ENCODE data around the gene HERC4. TPM values are rescaled to one million over a fixed set of nuclear protein-coding genes. Genes with fewer than 3 reads are reported as not detected.
A peak's percentile ranks its signal among the peaks of the same experiment; 100 is the strongest.

The HERC4 gene
- total RNA-seq, 2 experiments from 2014 or later = 55.7 to 59.0 TPM

DNA sequence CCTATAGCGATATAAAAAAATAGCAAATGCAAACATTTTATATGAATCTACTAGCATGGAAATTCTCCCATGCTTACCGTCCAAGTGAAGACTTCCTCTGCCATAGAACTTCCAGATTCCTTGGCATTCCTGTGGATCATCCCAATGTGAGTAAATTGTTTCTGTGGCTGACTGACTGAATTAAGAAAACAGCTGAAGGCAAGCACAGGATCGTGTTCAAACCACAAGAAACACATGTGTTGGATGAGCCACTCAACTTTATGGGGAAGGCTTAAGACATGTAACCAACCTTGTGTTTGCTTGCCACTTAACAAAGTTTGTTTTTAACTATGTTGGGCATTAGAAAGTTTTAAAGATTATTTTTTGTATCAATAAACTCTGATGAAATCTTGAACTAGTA, 31.6 kb upstream of the HERC4 start:
- Mint-ChIP-seq H3K4me3 (no peak overlapping the region), H3K36me3 (no peaks in the 10 kb centered on the region), H3K27me3 (peaks cover 4% of the 10 kb centered on the region), H3K4me1 (ENCODE audit: low read depth) (no peaks in the 10 kb centered on the region), H3K9me3 (no peaks in the 10 kb centered on the region), H3K27ac (no peak overlapping the region)
- no peak for DNase-seq
- ChIA-PET POLR2A (no interaction called here), CTCF (interaction anchor here (1.6 kb wide), 1 partner anchor 50 kb away, joined by 3 read pairs; no protein-coding TSS in a partner anchor)
- intact Hi-C loops (cut with micrococcal nuclease) = no loop called here

DNA sequence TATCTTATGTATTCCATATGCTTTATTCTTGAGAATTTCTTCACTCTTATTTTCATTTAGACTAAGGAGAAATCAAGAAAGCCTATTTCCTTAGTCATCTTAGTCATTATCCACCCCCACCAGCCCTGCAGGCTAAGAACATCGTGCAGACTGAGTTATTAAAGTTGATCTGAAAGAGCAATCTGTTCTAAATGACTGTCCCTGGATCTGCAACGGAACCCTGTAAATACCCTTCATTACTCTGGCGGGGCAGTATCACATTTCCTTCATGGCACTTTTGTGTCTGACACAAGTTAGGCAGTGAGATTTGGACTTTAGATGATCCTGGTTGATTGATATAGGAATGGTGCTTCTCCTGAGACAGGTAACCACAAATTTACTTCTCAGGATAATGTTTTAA, 30.7 kb upstream of the HERC4 start:
- no peaks in the 10 kb centered on the region for H3K9me3 Mint-ChIP-seq
- no peaks in the 10 kb centered on the region for H3K36me3 Mint-ChIP-seq
- H3K4me3 Mint-ChIP-seq = no peak overlapping the region
- H3K4me1 Mint-ChIP-seq (ENCODE audit: low read depth) = no peaks in the 10 kb centered on the region
- intact Hi-C loops (cut with micrococcal nuclease) = no loop called here
- ChIA-PET POLR2A (no interaction called here), CTCF (no interaction called here)
- DNase-seq = no peak
- H3K27ac Mint-ChIP-seq = no peak overlapping the region
- peaks cover 4% of the 10 kb centered on the region for H3K27me3 Mint-ChIP-seq

DNA sequence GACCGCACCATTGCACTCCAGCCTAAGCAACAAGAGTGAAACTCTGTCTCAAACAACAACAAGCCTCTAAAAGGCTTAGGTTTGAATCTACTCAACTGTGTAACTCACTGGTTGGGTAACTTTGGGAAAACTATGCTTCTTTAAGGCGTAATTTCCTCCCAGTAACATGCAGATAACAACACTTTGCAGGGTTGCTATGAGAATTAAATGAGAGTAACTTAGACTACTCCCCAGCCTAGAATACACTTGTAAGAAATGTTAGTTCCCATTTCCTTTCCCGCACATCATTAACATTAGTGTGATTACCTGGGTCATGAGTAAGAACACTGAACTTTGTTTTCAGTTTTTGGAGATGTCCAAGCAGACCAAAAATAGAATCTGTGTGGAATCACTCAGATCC, 28.8 kb upstream of the HERC4 start:
- ChIA-PET CTCF (no interaction called here), POLR2A (no interaction called here)
- Mint-ChIP-seq H3K36me3 (no peaks in the 10 kb centered on the region), H3K27me3 (peaks cover 5% of the 10 kb centered on the region), H3K4me3 (no peak overlapping the region), H3K9me3 (no peaks in the 10 kb centered on the region), H3K27ac (no peak overlapping the region), H3K4me1 (ENCODE audit: low read depth) (no peaks in the 10 kb centered on the region)
- no peak for DNase-seq
- intact Hi-C loops (cut with micrococcal nuclease) = no loop called here

DNA sequence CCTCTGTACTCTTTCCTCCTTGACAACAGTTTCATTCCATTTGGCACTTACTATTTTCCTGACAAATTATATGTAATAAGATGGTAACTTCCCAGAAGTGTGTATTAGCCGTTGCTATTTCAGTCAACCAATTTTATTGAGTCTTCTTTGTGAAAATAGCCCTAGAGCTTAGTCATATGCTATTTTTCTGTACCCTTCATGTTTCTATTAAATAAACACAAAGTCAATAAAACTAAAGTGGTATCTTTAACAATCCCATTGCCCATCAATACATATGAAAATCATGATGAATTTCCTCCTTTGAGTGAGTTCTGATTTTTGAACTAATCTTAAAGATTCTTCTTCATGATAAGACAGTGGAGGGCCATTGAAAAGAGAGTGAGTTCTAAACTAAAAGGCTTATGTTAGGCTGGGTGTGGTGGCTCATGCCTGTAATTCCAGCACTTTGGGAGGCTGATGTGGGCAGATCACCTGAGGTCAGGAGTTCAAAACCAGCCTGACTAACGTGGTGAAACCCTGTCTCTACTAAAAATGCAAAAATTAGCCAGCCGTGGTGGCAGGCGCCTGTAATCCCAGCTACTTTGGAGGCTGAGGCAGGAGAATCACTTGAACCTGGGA, 28.3 kb upstream of the HERC4 start:
- Mint-ChIP-seq H3K27ac (no peak overlapping the region), H3K4me1 (ENCODE audit: low read depth) (no peaks in the 10 kb centered on the region), H3K4me3 (no peak overlapping the region), H3K36me3 (no peaks in the 10 kb centered on the region), H3K9me3 (no peaks in the 10 kb centered on the region), H3K27me3 (peaks cover 5% of the 10 kb centered on the region)
- ChIA-PET POLR2A (no interaction called here), CTCF (interaction anchor here (0.6 to 0.7 kb wide), 2 partner anchors 110 to 217 kb away, joined by 3 read pairs; no protein-coding TSS in a partner anchor)
- DNase-seq = no peak
- intact Hi-C loops (cut with micrococcal nuclease) = no loop called here

DNA sequence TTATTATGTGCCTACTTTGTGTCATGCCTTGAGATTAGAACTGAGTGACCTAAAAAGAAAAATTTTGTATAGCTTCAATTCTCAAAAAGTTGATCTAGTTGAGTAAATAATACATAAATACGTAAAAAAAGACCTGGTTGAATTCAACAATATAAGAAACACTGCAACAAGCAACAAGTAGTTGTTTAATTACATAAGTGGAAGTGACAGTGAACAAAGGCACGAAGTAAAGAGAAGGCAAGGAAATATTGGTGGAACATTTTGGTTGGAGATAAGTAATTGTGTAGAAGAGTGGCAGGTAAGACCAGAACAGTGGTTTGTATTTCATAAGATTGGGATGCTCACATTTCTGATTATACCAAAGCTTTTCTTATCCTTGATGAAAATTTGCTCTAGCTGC, 26.0 kb upstream of the HERC4 start:
- Mint-ChIP-seq H3K27me3 (peaks cover 4% of the 10 kb centered on the region), H3K4me3 (no peak overlapping the region), H3K4me1 (ENCODE audit: low read depth) (no peaks in the 10 kb centered on the region), H3K27ac (no peak overlapping the region), H3K9me3 (no peaks in the 10 kb centered on the region), H3K36me3 (no peaks in the 10 kb centered on the region)
- ChIA-PET CTCF (no interaction called here), POLR2A (no interaction called here)
- DNase-seq = no peak
- intact Hi-C loops (cut with micrococcal nuclease) = no loop called here

DNA sequence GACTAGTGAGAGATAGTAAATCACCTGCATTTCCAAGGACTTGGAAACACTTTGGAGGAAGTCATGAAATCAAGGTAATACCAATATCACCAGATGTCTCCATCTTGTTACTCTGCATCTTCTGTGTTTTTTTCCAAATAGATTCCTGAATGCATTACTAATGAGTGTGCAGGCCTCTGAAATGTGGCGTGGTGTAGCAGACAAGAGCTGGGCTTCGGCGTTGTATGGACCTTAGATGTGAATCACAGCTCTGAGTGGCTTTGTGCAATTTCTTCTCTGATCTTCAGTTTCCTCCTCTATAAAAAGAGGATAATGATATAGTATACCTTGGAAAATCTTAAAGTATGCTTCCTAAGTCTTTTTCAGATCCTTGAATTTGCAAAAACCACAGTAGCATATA, 24.7 kb upstream of the HERC4 start:
- H3K36me3 Mint-ChIP-seq = no peaks in the 10 kb centered on the region
- CTCF ChIA-PET = interaction anchor here (0.6 kb wide), 1 partner anchor 222 kb away, joined by 4 read pairs; no protein-coding TSS in a partner anchor

DNA sequence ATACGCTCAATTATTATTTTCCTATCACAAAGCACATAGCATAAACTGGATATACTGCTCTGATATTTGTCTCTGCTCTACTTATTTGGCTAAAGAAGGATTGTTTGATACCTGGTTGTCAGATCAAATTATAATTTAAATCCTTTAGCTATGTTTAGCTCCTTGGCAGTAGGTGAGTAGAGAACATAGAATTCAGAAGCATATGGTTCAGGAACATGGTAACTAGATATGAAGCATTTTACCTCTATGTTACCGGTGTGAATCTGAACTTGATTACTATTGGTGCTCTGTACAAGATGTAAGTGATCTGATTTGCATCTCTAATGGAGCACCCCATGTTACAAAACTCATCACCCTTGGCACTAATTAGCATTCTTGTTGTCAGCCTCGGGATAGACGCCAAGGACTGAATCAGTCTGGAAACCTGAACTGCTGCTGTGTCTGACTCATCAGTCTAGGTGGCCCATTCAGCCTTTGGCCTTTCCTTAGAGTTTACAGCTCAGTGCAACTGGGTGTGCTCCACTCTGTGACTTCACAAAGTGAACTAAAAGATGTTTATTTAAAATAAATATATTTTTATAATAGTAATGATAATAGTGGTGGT, 21.9 kb upstream of the HERC4 start:
- H3K9me3 Mint-ChIP-seq = no peaks in the 10 kb centered on the region
- H3K27ac Mint-ChIP-seq = no peak overlapping the region
- H3K4me1 Mint-ChIP-seq (ENCODE audit: low read depth) = no peaks in the 10 kb centered on the region
- H3K36me3 Mint-ChIP-seq = no peaks in the 10 kb centered on the region
- no peak for DNase-seq
- H3K4me3 Mint-ChIP-seq = no peak overlapping the region
- peaks cover 1% of the 10 kb centered on the region for H3K27me3 Mint-ChIP-seq
- intact Hi-C loops (cut with micrococcal nuclease) = no loop called here
- CTCF ChIA-PET = no interaction called here
- POLR2A ChIA-PET = no interaction called here

More for the DNA sequence above, 24.7 kb upstream of the HERC4 start:
- intact Hi-C loops (cut with micrococcal nuclease) = no loop called here
- H3K4me1 Mint-ChIP-seq (ENCODE audit: low read depth) = no peaks in the 10 kb centered on the region
- no peaks in the 10 kb centered on the region for H3K9me3 Mint-ChIP-seq
- no peak overlapping the region for H3K4me3 Mint-ChIP-seq
- peaks cover 4% of the 10 kb centered on the region for H3K27me3 Mint-ChIP-seq
- H3K27ac Mint-ChIP-seq = no peak overlapping the region
- POLR2A ChIA-PET = no interaction called here
- no peak for DNase-seq

DNA sequence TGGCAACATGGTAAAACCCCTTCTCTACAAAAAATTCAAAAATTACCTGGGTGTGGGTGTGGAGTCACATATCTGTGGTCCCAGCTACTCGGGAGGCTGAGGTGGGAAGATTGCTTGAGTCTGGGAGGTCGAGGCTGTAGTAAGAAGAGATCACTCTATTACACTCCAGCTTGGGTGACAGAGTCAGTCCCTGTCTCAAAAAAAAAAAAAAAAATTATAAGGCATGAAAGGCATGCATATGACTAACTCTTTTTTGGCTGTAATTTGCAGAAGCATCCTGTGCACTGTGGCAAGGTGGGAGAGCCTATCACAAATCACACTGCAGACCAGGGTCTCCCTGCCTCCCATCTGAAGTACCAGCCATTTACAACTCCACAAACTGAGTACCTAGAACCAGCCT, 20.1 kb upstream of the HERC4 start:
- H3K4me3 Mint-ChIP-seq = no peak overlapping the region
- H3K27ac Mint-ChIP-seq = no peak overlapping the region
- DNase-seq = no peak
- intact Hi-C loops (cut with micrococcal nuclease) = no loop called here
- H3K4me1 Mint-ChIP-seq (ENCODE audit: low read depth) = no peaks in the 10 kb centered on the region
- no peaks in the 10 kb centered on the region for H3K36me3 Mint-ChIP-seq
- H3K27me3 Mint-ChIP-seq = peaks cover 1% of the 10 kb centered on the region
- ChIA-PET POLR2A (interaction anchor here (0.7 kb wide), 1 partner anchor 371 kb away, joined by 3 read pairs; no protein-coding TSS in a partner anchor), CTCF (no interaction called here)
- no peaks in the 10 kb centered on the region for H3K9me3 Mint-ChIP-seq

DNA sequence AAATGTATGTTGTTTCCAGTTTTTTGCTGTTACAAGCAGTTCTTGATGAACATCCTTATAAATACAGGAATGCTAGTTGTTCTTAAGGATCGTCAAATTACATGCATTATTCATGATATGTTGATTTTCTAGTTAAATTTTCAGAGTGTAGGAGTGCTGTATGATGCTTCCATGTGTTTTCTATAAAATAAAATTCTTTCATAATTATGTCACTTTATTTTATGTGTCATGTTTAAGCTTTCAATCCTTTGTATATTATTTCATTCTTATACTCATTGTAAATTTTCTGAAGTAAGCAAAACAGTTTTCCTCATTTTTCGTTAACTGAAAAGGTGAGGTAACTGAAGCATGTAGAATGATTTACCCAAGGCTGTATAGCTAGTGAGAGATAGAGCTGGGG, 17.4 kb upstream of the HERC4 start:
- Mint-ChIP-seq H3K36me3 (no peaks in the 10 kb centered on the region), H3K4me3 (no peak overlapping the region), H3K27ac (no peak overlapping the region), H3K9me3 (no peaks in the 10 kb centered on the region), H3K27me3 (no peaks in the 10 kb centered on the region), H3K4me1 (ENCODE audit: low read depth) (peaks cover 10% of the 10 kb centered on the region)
- intact Hi-C loops (cut with micrococcal nuclease) = no loop called here
- ChIA-PET POLR2A (no interaction called here), CTCF (no interaction called here)
- no peak for DNase-seq

DNA sequence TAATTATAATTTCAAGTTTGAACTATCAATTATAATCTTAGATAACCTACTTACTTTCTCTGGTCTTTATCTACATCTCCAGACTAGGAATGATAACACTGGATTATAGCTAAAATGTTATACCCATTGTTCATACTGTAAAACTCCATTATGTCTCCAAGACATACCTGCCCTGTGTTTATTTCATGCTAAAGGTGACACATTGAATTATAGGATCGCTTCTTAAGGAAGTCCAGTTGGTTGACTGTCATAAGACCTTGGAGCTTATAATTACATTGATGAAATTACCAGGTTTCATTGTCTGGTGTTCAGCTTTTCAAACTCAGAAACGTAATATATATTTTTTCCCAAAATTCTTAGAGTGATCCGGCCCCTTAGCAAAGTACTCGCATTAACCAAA, 15.5 kb upstream of the HERC4 start:
- Mint-ChIP-seq H3K36me3 (no peaks in the 10 kb centered on the region), H3K27me3 (no peaks in the 10 kb centered on the region), H3K9me3 (no peaks in the 10 kb centered on the region), H3K27ac (no peak overlapping the region), H3K4me3 (no peak overlapping the region), H3K4me1 (ENCODE audit: low read depth) (peaks cover 10% of the 10 kb centered on the region)
- intact Hi-C loops (cut with micrococcal nuclease) = no loop called here
- CTCF ChIA-PET = interaction anchor here (1.4 kb wide), 1 partner anchor 66 kb away, joined by 6 read pairs; no protein-coding TSS in a partner anchor
- POLR2A ChIA-PET = no interaction called here
- no peak for DNase-seq

DNA sequence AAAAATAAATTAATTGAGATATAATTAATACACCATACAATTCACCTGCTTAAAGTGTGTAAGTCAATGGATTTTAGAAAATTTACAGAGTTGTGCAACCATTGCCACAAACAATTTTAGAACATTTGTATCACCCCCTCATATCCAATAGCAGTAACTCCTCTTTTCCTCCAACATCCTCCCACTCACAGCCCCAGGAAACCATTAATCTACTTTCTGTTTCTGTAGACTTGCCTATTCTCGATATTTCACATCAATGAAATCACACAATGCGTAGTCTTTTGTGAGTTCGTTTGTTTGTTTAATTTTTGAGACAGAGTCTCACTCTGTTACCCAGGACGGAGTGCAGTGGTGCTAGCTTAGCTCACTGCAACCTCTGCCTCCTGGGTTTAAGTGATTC, 13.7 kb upstream of the HERC4 start:
- POLR2A ChIA-PET = no interaction called here

DNA sequence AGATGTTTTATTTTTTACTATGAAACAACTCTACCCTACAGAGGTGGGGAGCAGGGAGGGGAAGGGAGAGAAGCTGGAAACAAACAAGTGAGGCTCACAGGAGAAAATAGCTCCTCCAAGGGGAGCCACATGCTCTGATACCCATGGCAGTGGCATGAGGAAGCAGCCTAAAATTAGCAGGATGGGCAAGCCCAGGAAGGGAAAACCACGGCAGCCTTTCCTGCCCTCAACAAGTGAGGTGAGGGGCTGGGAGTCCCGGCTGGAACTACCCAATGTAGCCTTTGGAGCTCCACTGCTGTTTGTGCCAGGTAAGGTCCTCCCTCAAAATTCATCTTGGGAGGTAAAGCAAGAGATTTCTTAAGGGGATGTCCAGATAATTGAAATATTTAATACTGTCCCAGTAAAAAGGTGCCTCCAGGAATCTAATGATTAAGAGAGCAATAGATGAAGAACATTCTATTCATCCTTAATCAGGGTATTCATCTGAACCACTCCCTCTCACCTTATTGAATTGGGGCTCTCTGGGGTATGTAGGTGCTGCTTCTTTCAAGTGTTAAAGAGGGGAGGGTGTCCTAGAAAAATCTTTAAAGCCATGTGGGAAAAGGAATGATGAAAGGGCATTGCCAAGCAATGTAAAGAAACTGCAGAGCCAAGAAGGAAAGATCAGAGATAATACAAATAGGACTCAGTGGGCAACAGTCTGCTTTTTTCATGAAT, 12.8 kb upstream of the HERC4 start:
- H3K27ac Mint-ChIP-seq = no peak overlapping the region
- no peaks in the 10 kb centered on the region for H3K36me3 Mint-ChIP-seq
- intact Hi-C loops (cut with micrococcal nuclease) = no loop called here
- no peaks in the 10 kb centered on the region for H3K27me3 Mint-ChIP-seq
- peaks cover 10% of the 10 kb centered on the region for H3K4me1 Mint-ChIP-seq (ENCODE audit: low read depth)
- ChIA-PET CTCF (interaction anchor here (0.7 kb wide), 1 partner anchor 391 kb away, joined by 3 read pairs; no protein-coding TSS in a partner anchor), POLR2A (interaction anchor here (0.6 kb wide), 1 partner anchor 239 kb away, joined by 4 read pairs; no protein-coding TSS in a partner anchor)
- no peak overlapping the region for H3K4me3 Mint-ChIP-seq
- DNase-seq = no peak
- no peaks in the 10 kb centered on the region for H3K9me3 Mint-ChIP-seq

More for the DNA sequence above, 13.7 kb upstream of the HERC4 start:
- CTCF ChIA-PET = interaction anchor here (0.7 kb wide), 1 partner anchor 392 kb away, joined by 3 read pairs; no protein-coding TSS in a partner anchor
- peaks cover 10% of the 10 kb centered on the region for H3K4me1 Mint-ChIP-seq (ENCODE audit: low read depth)
- H3K27me3 Mint-ChIP-seq = no peaks in the 10 kb centered on the region
- intact Hi-C loops (cut with micrococcal nuclease) = no loop called here
- no peaks in the 10 kb centered on the region for H3K36me3 Mint-ChIP-seq
- no peak overlapping the region for H3K27ac Mint-ChIP-seq
- no peak overlapping the region for H3K4me3 Mint-ChIP-seq
- H3K9me3 Mint-ChIP-seq = no peaks in the 10 kb centered on the region
- DNase-seq = peak; percentile 24

Data from activated CD4-positive, alpha-beta memory T cell treated with anti-CD3 and anti-CD28 coated beads for 36 hours (primary cell).